Subcutaneous adipose tissue (tissue), 4 donors: ENCODE measurements around the gene DUT. TPM values are rescaled to one million over a fixed set of nuclear protein-coding genes. Genes with fewer than 3 reads are reported as not detected.

ENCODE experiments used
- total RNA-seq, 4 donors: library from RNA; depleted of rRNA; stranded (reverse); fragments of >200 nt; gene quantifications; one replicate each; pipeline ENCODE4 v1.1.0, GENCODE V29; 2016
- TF ChIP-seq, protein P1 (sequence below): fragments of 450-650 bp; IDR thresholded peaks from one replicate; pipeline ENCODE4 v1.5.1; 2016; ENCODE audit warnings: low read depth, mild to moderate bottlenecking, control low read depth, antibody characterized with exemption, moderate library complexity

DUT gene
- total RNA-seq, 4 donors from 2014 or later: 87.6 to 144 (median 93.1) TPM

GRCh38 chr15:48381861-48382260 is 50.6 kb downstream of the DUT start:
- TF ChIP-seq, protein P1, sequence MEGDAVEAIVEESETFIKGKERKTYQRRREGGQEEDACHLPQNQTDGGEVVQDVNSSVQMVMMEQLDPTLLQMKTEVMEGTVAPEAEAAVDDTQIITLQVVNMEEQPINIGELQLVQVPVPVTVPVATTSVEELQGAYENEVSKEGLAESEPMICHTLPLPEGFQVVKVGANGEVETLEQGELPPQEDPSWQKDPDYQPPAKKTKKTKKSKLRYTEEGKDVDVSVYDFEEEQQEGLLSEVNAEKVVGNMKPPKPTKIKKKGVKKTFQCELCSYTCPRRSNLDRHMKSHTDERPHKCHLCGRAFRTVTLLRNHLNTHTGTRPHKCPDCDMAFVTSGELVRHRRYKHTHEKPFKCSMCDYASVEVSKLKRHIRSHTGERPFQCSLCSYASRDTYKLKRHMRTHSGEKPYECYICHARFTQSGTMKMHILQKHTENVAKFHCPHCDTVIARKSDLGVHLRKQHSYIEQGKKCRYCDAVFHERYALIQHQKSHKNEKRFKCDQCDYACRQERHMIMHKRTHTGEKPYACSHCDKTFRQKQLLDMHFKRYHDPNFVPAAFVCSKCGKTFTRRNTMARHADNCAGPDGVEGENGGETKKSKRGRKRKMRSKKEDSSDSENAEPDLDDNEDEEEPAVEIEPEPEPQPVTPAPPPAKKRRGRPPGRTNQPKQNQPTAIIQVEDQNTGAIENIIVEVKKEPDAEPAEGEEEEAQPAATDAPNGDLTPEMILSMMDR: no peak

- TF ChIP-seq, protein P1: no peak
Observed at GRCh38 chr15:48383031-48383430, 51.8 kb downstream of the DUT start.

DNA sequence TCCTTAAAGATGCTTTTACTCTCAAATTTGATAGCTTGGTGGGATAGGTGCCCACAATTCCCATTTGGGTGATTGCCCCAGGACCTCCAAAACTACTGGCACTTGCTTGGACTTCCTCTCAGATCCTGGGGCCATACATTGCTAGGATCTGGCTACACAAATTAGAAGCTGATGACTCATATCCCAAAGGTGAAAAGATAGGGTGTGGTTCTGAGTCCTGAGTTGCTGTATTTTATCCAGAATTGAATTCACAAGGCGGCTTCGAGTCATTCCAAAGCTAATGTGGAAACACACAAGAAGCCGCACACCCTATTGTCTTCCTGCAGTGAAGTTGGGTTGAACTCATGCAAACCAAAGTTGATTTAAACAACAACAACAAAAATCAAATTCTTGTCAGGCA is 53.4 kb downstream of the DUT start:
- TF ChIP-seq, protein P1: no peak

- TF ChIP-seq, protein P1: no peak
Observed at GRCh38 chr15:48385031-48385830, 54.0 kb downstream of the DUT start.

DNA sequence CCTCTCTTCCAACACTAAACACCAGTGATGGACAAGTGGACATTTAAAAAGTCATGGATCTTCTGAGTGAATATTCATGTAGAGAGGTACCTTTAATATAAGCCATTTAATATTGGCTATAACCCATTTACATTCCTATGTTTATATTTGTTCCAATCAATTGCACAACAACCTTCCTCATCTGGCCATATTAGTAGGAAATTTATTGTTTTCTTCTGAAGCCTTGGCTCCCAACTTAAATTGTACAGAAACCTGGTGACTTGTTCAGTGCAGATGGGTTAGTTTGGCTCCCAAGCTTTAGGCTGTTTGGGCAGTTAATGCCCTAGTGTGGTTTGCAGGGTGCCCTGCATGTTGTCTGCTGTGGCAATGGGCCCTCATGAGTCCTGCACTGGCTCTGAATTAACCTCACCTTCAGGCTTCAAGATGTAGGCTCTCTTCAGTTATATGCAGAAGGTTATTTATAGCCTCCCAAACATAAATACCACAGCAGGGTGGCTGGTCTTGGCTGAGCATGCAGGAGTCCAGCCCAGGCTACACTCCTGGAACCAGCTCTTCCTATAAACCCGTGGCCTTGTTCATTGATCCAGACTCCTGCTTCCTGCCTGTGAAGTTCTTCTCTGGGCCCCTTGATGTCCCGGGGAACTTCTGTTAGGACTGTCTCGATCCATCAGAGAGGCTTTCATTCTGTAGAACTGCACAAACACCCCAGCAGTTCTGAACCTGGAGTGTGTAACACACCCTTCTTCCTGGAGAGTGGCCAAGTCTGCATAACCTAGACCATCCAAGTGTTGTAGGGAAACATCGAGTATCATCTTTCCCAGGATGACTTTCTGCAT is 57.0 kb downstream of the DUT start:
- TF ChIP-seq, protein P1: no peak

- TF ChIP-seq, protein P1: no peak
Observed at GRCh38 chr15:48388910-48389309, 57.7 kb downstream of the DUT start.

GRCh38 chr15:48389691-48390143 is 58.5 kb downstream of the DUT start:
- TF ChIP-seq, protein P1: no peak
